Measurements from ENCODE around the gene CIDEA. TPM values are rescaled to one million over a fixed set of nuclear protein-coding genes. Genes with fewer than 3 reads are reported as not detected.
A peak's percentile ranks its signal among the peaks of the same experiment; 100 is the strongest.
"Not testable (repeated sequence)": the region's sequence is repeated elsewhere in the genome, so short reads cannot be mapped to it uniquely, and the experiment has no call there.

CIDEA gene
- not detected in 2 replicates for total RNA-seq (ENCODE audit: low replicate concordance)
- long read RNA-seq, result 0 reads

GRCh38 chr18:12254136-12254819, at the start of gene CIDEA:
Gene CIDEA (plus strand): TSS chr18:12254361. CDS start chr18:12254384, 23 bp downstream.
- peak; percentile 39 for TF ChIP-seq CTCF (conservative IDR thresholded peaks at IDR 0.05)
- peaks cover 90% of the 10 kb centered on the region for H3K27me3 Mint-ChIP-seq
- H3K27ac Mint-ChIP-seq, result no peak within 1 kb of the TSS
- DNase-seq (ENCODE audit: extremely low spot score, unreplicated experiment), result no peak
- no peaks in the 10 kb centered on the region for H3K36me3 Mint-ChIP-seq
- H3K4me3 Mint-ChIP-seq, result peak within 1 kb of the TSS; percentile 77
- H3K9me3 Mint-ChIP-seq, result peaks cover 3% of the 10 kb centered on the region
- H3K4me1 Mint-ChIP-seq (ENCODE audit: unreplicated experiment), result peaks cover 19% of the 10 kb centered on the region

- H3K9me3 Mint-ChIP-seq; H3K27ac Mint-ChIP-seq; DNase-seq (ENCODE audit: extremely low spot score, unreplicated experiment); H3K4me3 Mint-ChIP-seq; H3K4me1 Mint-ChIP-seq (ENCODE audit: unreplicated experiment); H3K27me3 Mint-ChIP-seq; H3K36me3 Mint-ChIP-seq: not testable (repeated sequence)
These were observed 45.6 kb upstream of the CIDEA start for GRCh38 chr18:12208296-12209153.

GRCh38 chr18:12212308-12212707, 41.9 kb upstream of the CIDEA start:
- not testable (repeated sequence) for H3K4me1 Mint-ChIP-seq (ENCODE audit: unreplicated experiment); DNase-seq (ENCODE audit: extremely low spot score, unreplicated experiment); H3K36me3 Mint-ChIP-seq; H3K27me3 Mint-ChIP-seq; H3K4me3 Mint-ChIP-seq; H3K27ac Mint-ChIP-seq; H3K9me3 Mint-ChIP-seq

GRCh38 chr18:12214296-12215005, 39.7 kb upstream of the CIDEA start:
- H3K4me1 Mint-ChIP-seq (ENCODE audit: unreplicated experiment); H3K4me3 Mint-ChIP-seq; DNase-seq (ENCODE audit: extremely low spot score, unreplicated experiment); H3K27me3 Mint-ChIP-seq; H3K36me3 Mint-ChIP-seq; H3K27ac Mint-ChIP-seq; H3K9me3 Mint-ChIP-seq: not testable (repeated sequence)

- H3K36me3 Mint-ChIP-seq; H3K27ac Mint-ChIP-seq; H3K27me3 Mint-ChIP-seq; DNase-seq (ENCODE audit: extremely low spot score, unreplicated experiment); H3K4me1 Mint-ChIP-seq (ENCODE audit: unreplicated experiment); H3K4me3 Mint-ChIP-seq; H3K9me3 Mint-ChIP-seq: not testable (repeated sequence)
These were observed 37.7 kb upstream of the CIDEA start for GRCh38 chr18:12216471-12216870.

- H3K9me3 Mint-ChIP-seq; H3K27ac Mint-ChIP-seq; H3K27me3 Mint-ChIP-seq; H3K4me1 Mint-ChIP-seq (ENCODE audit: unreplicated experiment); H3K4me3 Mint-ChIP-seq; H3K36me3 Mint-ChIP-seq; DNase-seq (ENCODE audit: extremely low spot score, unreplicated experiment): not testable (repeated sequence)
These were observed 35.6 kb upstream of the CIDEA start for GRCh38 chr18:12218603-12219002.

GRCh38 chr18:12222041-12222440, 32.1 kb upstream of the CIDEA start:
- H3K4me1 Mint-ChIP-seq (ENCODE audit: unreplicated experiment); DNase-seq (ENCODE audit: extremely low spot score, unreplicated experiment): not testable (repeated sequence)

GRCh38 chr18:12223326-12223725, 30.8 kb upstream of the CIDEA start:
- H3K27me3 Mint-ChIP-seq; H3K9me3 Mint-ChIP-seq; H3K27ac Mint-ChIP-seq; H3K4me1 Mint-ChIP-seq (ENCODE audit: unreplicated experiment); H3K36me3 Mint-ChIP-seq; DNase-seq (ENCODE audit: extremely low spot score, unreplicated experiment); H3K4me3 Mint-ChIP-seq: not testable (repeated sequence)

More at GRCh38 chr18:12222041-12222440, 32.1 kb upstream of the CIDEA start:
- not testable (repeated sequence) for H3K9me3 Mint-ChIP-seq, H3K4me3 Mint-ChIP-seq, H3K36me3 Mint-ChIP-seq, H3K27me3 Mint-ChIP-seq, H3K27ac Mint-ChIP-seq

- H3K27me3 Mint-ChIP-seq, result not testable (repeated sequence)
These were observed 27.4 kb upstream of the CIDEA start for GRCh38 chr18:12226807-12227206.

GRCh38 chr18:12227399-12228186, 26.6 kb upstream of the CIDEA start:
- not testable (repeated sequence) for H3K27ac Mint-ChIP-seq; DNase-seq (ENCODE audit: extremely low spot score, unreplicated experiment); H3K4me3 Mint-ChIP-seq

More at GRCh38 chr18:12226807-12227206, 27.4 kb upstream of the CIDEA start:
- H3K27ac Mint-ChIP-seq; H3K9me3 Mint-ChIP-seq; H3K4me3 Mint-ChIP-seq; DNase-seq (ENCODE audit: extremely low spot score, unreplicated experiment); H3K36me3 Mint-ChIP-seq; H3K4me1 Mint-ChIP-seq (ENCODE audit: unreplicated experiment): not testable (repeated sequence)

GRCh38 chr18:12228308-12228707, 25.9 kb upstream of the CIDEA start:
- H3K36me3 Mint-ChIP-seq; H3K27me3 Mint-ChIP-seq; H3K4me3 Mint-ChIP-seq; H3K9me3 Mint-ChIP-seq; DNase-seq (ENCODE audit: extremely low spot score, unreplicated experiment); H3K4me1 Mint-ChIP-seq (ENCODE audit: unreplicated experiment); H3K27ac Mint-ChIP-seq: not testable (repeated sequence)

More at GRCh38 chr18:12227399-12228186, 26.6 kb upstream of the CIDEA start:
- H3K9me3 Mint-ChIP-seq; H3K36me3 Mint-ChIP-seq; H3K4me1 Mint-ChIP-seq (ENCODE audit: unreplicated experiment); H3K27me3 Mint-ChIP-seq: not testable (repeated sequence)

- H3K27me3 Mint-ChIP-seq; H3K27ac Mint-ChIP-seq; H3K36me3 Mint-ChIP-seq; H3K4me3 Mint-ChIP-seq; H3K9me3 Mint-ChIP-seq; DNase-seq (ENCODE audit: extremely low spot score, unreplicated experiment); H3K4me1 Mint-ChIP-seq (ENCODE audit: unreplicated experiment): not testable (repeated sequence)
These were observed 23.6 kb upstream of the CIDEA start for GRCh38 chr18:12230561-12230960.

Data from type B pancreatic cell (in vitro differentiated cells).